Measurements from ENCODE around the gene OGDHL.
A peak's percentile ranks its signal among the peaks of the same experiment; 100 is the strongest.
"Not testable (repeated sequence)": the region's sequence is repeated elsewhere in the genome, so short reads cannot be mapped to it uniquely, and the experiment has no call there.

OGDHL gene
- long read RNA-seq, donor 1, partial matches to known transcripts: 0 of 4 reads
- long read RNA-seq, donor 1, other reads (novel, unspliced or antisense): 0 of 4 reads
- long read RNA-seq, donor 2, partial matches to known transcripts: 0 of 3 reads
- long read RNA-seq, donor 2, other reads (novel, unspliced or antisense): 0 of 3 reads
- long read RNA-seq, donor 3, partial matches to known transcripts: 0 of 3 reads
- long read RNA-seq, donor 3, other reads (novel, unspliced or antisense): 0 of 3 reads
- long read RNA-seq, donor 4, partial matches to known transcripts: 0 of 3 reads
- long read RNA-seq, donor 4, other reads (novel, unspliced or antisense): 0 of 3 reads
- long read RNA-seq, donor 5, transcript OGDHL-201 (23 exons, 3,704 nt): major isoform, 6 of 41 reads
- long read RNA-seq, donor 5, partial matches to known transcripts: 34 of 41 reads
- long read RNA-seq, donor 5, other reads (novel, unspliced or antisense): 0 of 41 reads
- long read RNA-seq, donor 6, partial matches to known transcripts: 0 of 3 reads
- long read RNA-seq, donor 6, other reads (novel, unspliced or antisense): 0 of 3 reads
- long read RNA-seq, donor 7, transcript OGDHL-201 (23 exons, 3,704 nt): major isoform, 5 of 6 reads
- long read RNA-seq, donor 7, partial matches to known transcripts: 0 of 6 reads
- long read RNA-seq, donor 7, other reads (novel, unspliced or antisense): 0 of 6 reads
- long read RNA-seq, donor 8, transcript OGDHL-201 (23 exons, 3,704 nt): major isoform, 6 of 7 reads
- long read RNA-seq, donor 8, partial matches to known transcripts: 0 of 7 reads
- long read RNA-seq, donor 8, other reads (novel, unspliced or antisense): 0 of 7 reads

DNA sequence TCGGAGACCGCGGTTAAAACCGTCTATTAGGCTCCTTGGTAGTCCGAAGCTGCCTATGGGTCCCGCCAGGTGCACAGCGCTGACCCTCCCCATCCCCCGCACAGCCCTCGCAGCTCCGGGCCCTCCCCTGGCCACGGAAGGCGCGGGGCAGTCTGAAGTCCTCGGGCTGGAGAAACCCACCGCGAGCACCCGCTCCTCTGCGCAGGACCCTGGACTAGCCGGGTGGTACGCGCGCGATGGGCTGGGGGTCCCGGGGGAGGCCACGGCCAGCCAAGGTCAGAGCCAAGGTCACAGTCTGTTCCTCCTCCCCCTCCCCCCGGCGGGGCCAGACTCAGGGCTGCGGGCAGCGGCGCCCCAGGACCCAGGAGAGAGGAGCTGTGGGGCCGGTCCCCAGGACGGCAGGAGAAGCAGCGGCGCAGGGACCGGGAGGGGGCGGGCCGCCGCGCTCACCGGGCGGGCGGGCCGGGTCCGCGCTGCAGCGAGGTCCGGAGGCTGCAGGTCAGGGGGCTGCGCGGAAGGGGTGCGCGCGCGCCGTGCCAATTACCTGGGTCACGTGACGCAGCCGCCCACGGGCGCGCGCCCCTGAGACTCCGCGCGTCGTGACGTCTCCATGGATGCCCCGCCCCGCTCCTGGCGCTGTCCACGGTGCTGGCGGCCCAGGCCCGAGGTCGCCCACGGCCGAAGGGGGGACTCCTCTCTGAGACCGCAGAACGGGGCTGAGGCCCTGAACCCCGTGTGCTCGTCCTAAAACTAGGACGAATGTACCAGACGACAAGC lies at the start of gene OGDHL:
Gene OGDHL (minus strand): TSS at position 535 of the 777 bp plus-strand sequence. CDS start 3,731 bp downstream, outside the sequence.
- peak; percentile 76 for DNase-seq

DNA sequence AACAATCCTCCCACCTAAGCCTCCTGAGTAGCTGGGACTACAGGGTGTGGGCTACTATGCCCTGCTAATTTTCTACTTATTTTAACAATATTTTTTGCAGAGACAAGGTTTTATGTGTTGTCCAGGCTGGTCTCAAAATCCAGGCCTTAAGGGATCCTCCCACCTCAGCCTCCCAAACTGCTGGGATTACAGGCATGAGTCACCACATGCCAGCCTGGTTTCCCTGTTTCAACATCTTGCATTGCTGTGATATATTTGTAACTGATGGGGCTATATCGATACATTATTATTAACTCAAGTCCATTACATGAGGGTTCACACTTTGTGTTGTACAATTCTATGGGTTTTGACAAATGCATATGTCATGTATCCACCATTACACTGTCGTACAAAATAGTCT lies 41.9 kb upstream of the OGDHL start:
- DNase-seq: no peak

- DNase-seq: no peak
These were observed 36.2 kb upstream of the OGDHL start for GRCh38 chr10:49798275-49798674.

DNA sequence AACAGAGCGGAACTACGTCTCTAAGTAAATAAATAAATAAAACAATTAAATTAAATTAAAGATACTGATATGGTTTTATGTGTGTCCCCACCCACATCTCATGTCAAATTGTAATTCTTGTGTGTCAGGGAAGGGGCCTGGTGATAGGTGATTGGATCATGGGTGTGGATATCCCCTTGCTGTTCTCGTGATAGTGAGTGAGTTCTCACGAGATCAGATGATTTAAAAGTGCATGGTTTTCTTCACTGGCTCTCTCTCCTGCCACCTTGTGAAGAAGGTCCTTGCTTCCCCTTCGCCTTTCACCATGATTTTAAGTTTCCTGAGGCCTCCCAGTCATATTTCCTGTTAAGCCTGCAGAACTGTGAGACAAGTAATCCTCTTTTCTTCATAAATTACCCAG lies 29.0 kb upstream of the OGDHL start:
- DNase-seq: no peak

- no peak for DNase-seq
These were observed 22.6 kb upstream of the OGDHL start for GRCh38 chr10:49784681-49785080.

GRCh38 chr10:49783645-49784044 lies 21.5 kb upstream of the OGDHL start:
- no peak for DNase-seq

- DNase-seq: no peak
These were observed 19.1 kb upstream of the OGDHL start for GRCh38 chr10:49781247-49781646.

DNA sequence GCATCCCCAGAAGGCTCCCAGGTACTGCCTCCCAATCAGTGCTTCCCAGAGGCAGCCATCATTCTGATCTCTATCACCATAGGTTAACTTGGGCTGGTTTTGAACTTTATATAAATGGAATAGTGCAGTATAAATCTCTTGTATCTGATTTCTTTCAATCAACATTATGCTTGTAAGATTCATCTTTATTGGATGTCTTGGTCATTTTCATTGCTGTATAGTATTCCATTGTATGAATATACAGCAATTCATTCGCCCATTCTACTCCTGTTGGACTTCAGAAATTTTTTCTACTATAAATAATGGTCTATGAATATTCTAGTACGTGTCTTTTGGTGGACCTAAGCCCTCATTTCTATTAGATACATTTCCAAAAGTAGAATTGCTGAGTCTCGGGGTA lies 16.1 kb upstream of the OGDHL start:
- DNase-seq: no peak

DNA sequence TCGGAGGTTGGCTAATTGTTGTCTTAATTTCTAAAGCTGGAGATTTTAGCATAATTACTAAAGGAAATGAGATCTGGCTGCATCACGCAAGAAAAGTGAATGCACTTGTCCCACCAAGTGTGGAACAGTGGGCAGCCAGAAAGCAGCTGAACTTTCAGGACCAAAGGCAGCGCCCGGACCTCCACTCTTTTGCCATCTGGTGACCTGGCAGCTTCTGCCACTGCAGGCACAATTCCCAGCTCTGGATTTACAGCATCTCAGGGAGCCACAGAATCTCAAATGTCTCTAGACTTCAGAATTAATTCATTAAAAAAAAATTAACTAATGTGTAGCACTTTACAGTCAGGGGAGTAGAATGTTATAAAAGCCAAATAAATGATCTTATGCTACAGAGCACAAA lies 14.7 kb upstream of the OGDHL start:
- no peak for DNase-seq

DNA sequence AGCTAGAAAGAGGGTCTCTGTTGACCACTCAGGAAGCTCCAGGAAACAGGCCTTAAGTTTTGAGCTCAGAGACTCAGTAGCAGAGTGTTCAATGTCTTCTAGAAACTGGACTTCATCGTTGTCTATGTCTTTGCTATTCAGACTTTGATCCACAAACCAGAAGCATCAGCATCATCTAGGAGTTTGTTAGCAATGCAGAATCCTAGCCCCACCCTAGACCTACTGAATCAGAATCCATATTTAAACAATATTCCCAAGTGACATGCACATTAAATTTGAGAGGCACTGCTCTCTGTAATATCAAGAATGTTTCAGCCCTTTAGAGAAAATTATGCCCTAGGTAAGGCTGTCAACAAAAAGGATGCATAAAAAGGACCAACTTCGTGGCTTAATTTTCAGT lies 12.9 kb upstream of the OGDHL start:
- no peak for DNase-seq

DNA sequence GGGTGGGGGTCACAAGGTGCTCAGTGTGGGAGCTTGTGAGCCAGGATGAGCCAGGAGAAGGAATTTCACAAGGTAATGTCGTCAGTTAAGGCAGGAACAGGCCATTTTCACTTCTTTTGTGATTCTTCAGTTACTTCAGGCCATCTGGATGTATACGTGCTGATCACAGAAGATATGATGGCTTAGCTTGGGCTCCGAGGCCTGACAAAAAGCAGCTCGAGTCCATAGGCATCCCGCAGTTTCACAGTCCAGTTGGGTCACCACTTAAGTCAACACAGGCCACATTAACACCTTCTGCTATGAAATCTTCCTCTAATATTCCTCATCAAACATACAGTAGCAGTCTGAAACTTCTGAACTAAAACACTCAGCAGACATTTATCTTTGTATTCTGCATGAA lies 10.8 kb upstream of the OGDHL start:
- not testable (repeated sequence) for DNase-seq

- DNase-seq: not testable (repeated sequence)
These were observed 8.9 kb upstream of the OGDHL start for GRCh38 chr10:49771046-49771445.

DNA sequence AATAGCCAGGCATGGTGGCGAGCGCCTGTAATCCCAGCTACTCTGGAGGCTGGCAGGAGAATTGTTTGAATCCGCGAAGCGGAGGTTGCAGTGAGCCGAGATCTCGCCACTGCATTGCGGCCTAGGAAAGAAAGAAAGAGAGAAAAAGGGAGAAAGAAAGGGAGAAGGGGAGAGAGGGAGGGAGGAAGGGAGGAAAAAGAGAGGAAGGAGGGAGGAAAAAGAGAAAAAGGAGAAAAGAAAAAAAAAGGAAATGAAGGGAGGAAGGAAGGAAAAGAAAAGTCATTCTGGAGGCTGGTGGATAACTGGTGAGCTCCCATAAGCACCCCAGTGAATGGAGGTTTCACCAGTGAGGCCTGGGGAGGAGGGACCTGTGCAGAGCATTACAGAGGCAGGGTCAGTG lies 7.6 kb upstream of the OGDHL start:
- no peak for DNase-seq

- DNase-seq: no peak
These were observed 6.6 kb upstream of the OGDHL start for GRCh38 chr10:49768731-49769130.

- DNase-seq: peak; percentile 20
These were observed 6.2 kb upstream of the OGDHL start for GRCh38 chr10:49768329-49768728.

DNA sequence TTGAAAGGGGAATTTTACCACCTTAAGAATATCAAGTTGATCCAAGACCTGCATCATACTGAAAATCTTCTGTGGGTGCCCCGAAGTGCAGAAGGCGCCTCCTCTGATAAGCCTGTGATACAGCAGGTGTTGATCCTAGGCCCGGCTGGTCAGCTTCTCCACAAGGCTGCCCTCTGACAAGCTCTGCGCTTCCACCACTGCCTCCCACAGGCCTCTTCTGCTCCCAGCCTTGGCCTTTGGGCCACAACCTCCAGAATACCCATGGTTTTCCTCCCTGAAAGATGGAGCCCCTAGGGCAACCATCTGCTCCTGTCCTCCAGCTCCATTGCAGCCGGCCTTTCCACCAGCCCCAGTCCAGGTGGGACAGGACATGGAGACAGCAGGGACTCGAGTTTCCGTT lies 5.6 kb upstream of the OGDHL start:
- DNase-seq: no peak

GRCh38 chr10:49766484-49766883 lies 4.4 kb upstream of the OGDHL start:
- no peak for DNase-seq

DNA sequence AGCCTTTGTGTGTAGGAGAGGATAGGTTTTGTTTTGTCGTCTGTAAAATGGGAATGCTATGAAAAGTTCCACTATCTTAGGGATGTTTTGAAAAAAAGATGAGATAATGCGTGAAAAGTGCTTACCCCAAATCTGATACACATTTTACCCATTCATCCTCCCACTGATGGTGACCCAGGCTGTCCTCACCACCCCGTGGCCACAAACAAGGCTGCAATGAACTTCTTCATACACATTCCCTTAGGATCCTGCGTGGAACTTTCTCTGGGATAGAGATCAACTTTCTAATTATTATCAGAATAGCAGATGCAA lies 399 bp upstream of the OGDHL start:
- no peak for DNase-seq

DNA sequence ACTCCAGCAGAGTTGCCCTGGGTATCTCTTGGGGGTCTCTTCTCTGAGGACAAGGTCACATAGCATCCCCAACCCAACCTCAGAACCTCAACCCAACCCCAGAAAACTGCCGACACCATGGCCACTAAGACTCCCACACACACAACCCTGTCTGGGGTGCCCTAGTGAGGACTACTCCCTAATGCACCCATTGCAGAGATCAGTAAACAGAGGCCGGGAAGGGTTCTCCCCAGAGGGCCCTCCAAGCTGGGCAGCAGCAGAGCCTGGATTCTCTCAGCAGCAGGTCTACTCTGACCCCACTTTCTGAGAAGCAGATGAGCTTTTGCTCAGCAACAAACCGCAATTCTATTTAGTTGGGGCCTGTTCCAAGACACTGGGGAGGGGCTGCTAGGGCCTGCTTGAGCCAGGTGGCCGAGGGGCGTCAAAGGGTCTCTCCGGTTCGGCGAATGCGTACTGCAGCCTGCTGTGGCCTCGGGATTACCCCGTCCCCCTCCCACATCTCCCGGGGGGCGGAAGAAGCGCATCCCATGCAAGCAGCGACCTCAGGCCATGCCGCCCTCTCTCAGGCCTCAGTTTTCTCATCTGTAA lies 828 bp downstream of the OGDHL start:
- no peak for DNase-seq

DNA sequence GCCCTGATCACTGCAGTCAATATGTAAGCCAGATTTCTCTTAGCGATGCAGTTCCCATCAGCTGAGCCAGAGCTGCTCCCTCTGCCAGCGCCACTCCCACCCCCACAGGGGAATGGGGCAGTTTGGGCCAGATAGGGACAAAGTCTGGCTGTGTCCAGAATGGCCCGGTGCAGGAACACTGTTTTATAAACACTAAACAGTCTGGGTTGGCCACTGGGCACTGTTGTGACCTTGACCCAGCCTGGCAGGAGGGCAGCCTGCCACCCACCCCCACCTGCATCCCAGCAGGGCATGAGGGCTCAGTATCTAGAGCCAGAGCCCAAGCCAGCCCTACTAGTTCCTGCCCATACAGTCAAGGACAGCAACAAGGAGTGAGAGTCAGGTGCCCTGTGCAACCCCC lies 1.3 kb downstream of the OGDHL start:
- no peak for DNase-seq

DNA sequence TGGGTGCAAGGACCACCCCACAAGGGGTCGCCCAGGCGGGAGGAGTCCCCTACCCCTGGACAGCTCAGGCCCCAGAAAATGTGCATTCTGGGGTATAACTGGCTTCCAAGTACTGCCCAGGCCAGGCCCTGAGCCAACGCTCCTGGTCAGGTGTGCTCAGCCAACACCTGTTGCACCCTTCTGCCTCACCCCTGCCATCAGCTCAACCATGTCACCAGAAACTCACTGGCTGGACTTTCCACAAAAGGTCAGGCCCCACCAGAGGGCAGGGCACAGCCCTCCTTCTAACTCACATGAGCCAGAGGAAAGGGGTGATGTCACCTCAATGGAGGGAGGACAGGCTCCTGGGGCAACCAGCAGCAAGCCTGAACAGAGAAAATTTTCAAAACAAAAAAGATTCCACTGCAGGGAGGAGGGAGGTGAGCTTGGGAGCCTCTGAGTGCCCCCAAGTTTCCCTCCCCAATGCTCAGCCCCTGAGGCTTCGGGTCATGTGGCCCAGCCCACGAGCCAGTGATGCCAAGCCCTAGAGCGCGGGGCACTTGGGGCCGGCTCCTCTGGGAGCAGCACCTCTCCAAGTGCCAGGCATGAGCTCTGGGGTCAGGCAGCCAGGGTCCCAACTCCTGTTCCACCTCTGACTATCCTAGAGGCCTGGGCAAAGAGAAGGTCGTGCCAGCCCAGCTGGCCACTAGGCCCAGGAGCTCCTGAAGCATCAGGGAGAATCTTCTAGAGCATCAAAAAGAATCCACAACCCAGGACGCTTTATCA lies 2.2 kb downstream of the OGDHL start:
- no peak for DNase-seq
